ENCODE measurements around the gene ENTHD1. TPM values are rescaled to one million over a fixed set of nuclear protein-coding genes. Genes with fewer than 3 reads are reported as not detected.
"Not testable (repeated sequence)": the region's sequence is repeated elsewhere in the genome, so short reads cannot be mapped to it uniquely, and the experiment has no call there.

ENTHD1 gene
- polyA plus RNA-seq, 1 experiment, result not detected

- Histone ChIP-seq H3K4me3 (ENCODE audit: low read depth, low read length) (no peak overlapping the region), H3K27me3 (ENCODE audit: control insufficient read depth, insufficient read depth, low read length) (peaks cover 10% of the 10 kb centered on the region), H3K9me3 (ENCODE audit: control insufficient read depth, insufficient read depth, low read length) (no peaks in the 10 kb centered on the region), H3K27ac (ENCODE audit: low read depth, low read length) (no peak overlapping the region)
- TF ChIP-seq CTCF (IDR thresholded peaks at IDR 0.05; ENCODE audit: low read depth, low read length), result no peak
- ChIA-PET POLR2A (no interaction called here), CTCF (no interaction called here)
- DNase-seq (ENCODE audit: low read depth, low spot score), result no peak
Observed at GRCh38 chr22:39852799-39853198, 40.8 kb downstream of the ENTHD1 start.

DNA sequence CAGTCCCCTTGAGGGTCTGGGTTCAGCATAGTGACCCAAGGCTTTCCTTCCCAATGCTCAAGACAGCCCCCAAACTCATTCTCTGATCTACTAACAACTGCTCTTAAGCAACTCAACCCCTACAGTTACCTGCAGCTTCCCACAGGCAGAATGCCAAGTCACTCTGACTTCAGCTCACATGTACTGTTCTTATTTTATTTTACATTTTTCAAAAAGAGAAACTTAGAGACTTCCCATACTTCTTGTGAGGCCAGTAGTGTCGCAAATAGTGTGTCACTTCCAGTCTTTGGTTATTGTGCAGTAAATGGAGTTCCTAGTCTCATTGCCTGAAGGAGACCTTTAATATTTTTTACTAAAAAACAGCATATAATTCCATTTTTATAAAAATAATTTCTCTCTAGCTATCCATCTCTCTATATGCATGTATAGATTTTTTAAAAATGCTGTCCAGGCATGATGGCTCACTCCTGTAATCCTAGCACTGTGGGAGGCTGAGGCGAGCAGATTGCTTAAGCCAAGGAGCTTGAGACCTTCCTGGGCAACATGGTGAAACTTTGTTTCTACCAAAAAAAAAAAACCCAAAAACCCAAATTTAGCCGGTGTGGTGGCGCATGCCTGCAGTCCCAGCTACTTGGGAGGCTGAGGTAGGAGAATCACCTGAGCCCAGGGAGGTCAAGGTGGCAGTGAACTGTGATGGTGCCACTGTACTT is 41.8 kb downstream of the ENTHD1 start:
- H3K9me3 ChIP-seq (ENCODE audit: control insufficient read depth, insufficient read depth, low read length), result no peaks in the 10 kb centered on the region
- ChIA-PET CTCF (interaction anchor here (0.5 to 0.6 kb wide), 2 partner anchors 33 to 1282 kb away, joined by 3 to 10 read pairs; partner anchors contain the start of gene DMC1), POLR2A (no interaction called here)
- no peak overlapping the region for H3K4me3 ChIP-seq (ENCODE audit: low read depth, low read length)
- peaks cover 8% of the 10 kb centered on the region for H3K27me3 ChIP-seq (ENCODE audit: control insufficient read depth, insufficient read depth, low read length)
- no peak for TF ChIP-seq CTCF (IDR thresholded peaks at IDR 0.05; ENCODE audit: low read depth, low read length)
- no peak overlapping the region for H3K27ac ChIP-seq (ENCODE audit: low read depth, low read length)
- DNase-seq (ENCODE audit: low read depth, low spot score), result no peak

DNA sequence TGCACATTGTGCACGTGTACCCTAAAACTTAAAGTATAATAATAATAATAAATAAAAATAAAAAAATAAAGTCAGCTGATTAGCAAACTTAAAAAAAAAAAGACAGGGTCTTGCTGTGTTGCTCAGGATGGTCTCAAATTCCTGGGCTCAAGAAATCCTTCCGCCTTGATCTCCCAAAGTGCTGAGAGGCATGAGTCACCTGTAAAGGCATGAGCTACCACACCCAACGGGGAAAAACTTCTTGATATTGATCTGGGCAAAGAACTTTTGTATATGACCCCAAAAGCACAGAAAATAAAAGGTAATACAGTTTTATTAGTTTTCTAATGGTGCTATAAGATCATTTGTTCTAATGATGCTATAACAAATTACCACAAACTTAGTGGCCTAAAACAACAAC is 46.1 kb downstream of the ENTHD1 start:
- peaks cover 10% of the 10 kb centered on the region for H3K27me3 ChIP-seq (ENCODE audit: control insufficient read depth, insufficient read depth, low read length)
- CTCF ChIA-PET, result interaction anchor here (0.5 kb wide), 1 partner anchor 50 kb away, joined by 4 read pairs; no protein-coding TSS in a partner anchor

GRCh38 chr22:39846539-39846938 is 47.0 kb downstream of the ENTHD1 start:
- H3K27ac ChIP-seq (ENCODE audit: low read depth, low read length); CTCF ChIA-PET; H3K9me3 ChIP-seq (ENCODE audit: control insufficient read depth, insufficient read depth, low read length); DNase-seq (ENCODE audit: low read depth, low spot score); POLR2A ChIA-PET; H3K4me3 ChIP-seq (ENCODE audit: low read depth, low read length): not testable (repeated sequence)
- H3K27me3 ChIP-seq (ENCODE audit: control insufficient read depth, insufficient read depth, low read length), result peaks cover 10% of the 10 kb centered on the region

More for the DNA sequence above, 46.1 kb downstream of the ENTHD1 start:
- H3K4me3 ChIP-seq (ENCODE audit: low read depth, low read length), result no peak overlapping the region
- H3K9me3 ChIP-seq (ENCODE audit: control insufficient read depth, insufficient read depth, low read length), result no peaks in the 10 kb centered on the region
- DNase-seq (ENCODE audit: low read depth, low spot score), result no peak
- no peak overlapping the region for H3K27ac ChIP-seq (ENCODE audit: low read depth, low read length)
- TF ChIP-seq CTCF (IDR thresholded peaks at IDR 0.05; ENCODE audit: low read depth, low read length), result no peak
- POLR2A ChIA-PET, result no interaction called here

DNA sequence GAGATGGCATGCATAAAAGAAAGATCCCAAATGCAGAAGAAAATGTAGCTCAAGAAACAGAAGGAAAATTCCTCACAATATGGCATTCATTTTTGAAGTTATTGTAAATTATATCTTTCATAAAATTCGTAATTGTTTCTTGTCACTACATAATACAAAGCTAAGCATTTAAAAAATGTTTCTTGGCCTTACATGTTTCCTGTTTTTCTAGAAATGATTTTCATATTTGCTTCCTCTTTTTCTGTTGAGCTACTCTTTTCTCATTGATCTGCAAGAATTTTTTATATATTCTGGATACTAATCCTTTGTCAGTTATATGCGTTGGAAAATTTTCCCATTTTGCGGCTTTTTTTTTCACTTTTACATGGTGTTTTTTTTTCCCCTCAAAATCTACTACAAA is 48.0 kb downstream of the ENTHD1 start:
- ChIA-PET CTCF (no interaction called here), POLR2A (no interaction called here)

More for the DNA sequence above, 48.0 kb downstream of the ENTHD1 start:
- DNase-seq (ENCODE audit: low read depth, low spot score), result no peak
- Histone ChIP-seq H3K9me3 (ENCODE audit: control insufficient read depth, insufficient read depth, low read length) (no peaks in the 10 kb centered on the region), H3K4me3 (ENCODE audit: low read depth, low read length) (no peak overlapping the region), H3K27ac (ENCODE audit: low read depth, low read length) (no peak overlapping the region), H3K27me3 (ENCODE audit: control insufficient read depth, insufficient read depth, low read length) (peaks cover 10% of the 10 kb centered on the region)
- no peak for TF ChIP-seq CTCF (IDR thresholded peaks at IDR 0.05; ENCODE audit: low read depth, low read length)

All from AG04450 (cell line).